ENCODE data around the gene ATP8B3.

DNA sequence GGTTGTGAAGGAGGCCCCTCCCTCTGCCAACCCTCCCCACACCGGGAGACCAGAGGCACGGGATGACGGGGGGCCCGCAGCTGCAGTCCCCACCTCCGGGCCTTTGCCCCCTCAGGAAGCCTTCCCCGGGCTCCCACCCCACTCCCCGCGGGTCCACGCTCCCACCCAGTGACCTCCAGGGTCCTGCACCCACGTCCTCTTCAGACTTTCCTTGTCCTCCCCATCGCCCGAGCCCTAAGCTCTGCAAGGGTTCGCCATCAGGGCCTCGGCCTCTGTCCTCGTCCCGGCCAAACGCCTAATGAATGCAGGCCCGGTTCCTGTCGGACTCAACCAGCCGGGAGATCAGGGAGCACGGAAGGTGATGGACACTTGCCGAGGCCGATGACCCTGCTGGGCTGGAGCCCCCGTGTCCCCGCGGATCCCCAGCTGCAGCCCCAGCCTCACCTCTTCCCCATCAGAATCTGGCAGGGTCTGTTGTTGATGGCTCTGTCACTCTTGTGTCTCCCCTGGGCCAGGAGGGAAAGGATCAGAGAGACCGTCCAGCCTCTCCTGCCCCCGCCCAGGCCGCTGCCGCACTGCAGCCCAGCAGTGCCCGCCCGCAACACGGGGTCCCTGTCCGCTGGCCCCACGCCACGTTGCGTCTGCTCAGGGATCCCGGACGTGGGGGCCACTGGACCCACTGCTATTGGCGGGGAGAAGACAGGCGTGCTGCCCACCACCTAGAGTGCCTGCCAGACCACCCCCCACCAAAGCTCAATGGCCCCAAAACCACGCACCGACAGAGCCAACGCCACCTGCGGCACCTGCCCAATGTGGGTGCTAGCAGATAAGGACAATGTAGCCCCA is 5.7 kb downstream of the ATP8B3 start:
- TF ChIP-seq KLF11 (CRISPR knock-in tag; IDR thresholded peaks at IDR 0.05) (no peak), SETDB1 (CRISPR knock-in tag; IDR thresholded peaks at IDR 0.05; ENCODE audit: borderline replicate concordance) (no peak), ZNF563 (CRISPR knock-in tag; IDR thresholded peaks at IDR 0.05) (no peak), FOXO4 (CRISPR knock-in tag; conservative IDR thresholded peaks at IDR 0.05) (no peak), MED13 (CRISPR knock-in tag; IDR thresholded peaks at IDR 0.05) (no peak), SRSF9 (IDR thresholded peaks at IDR 0.05; ENCODE audit: borderline replicate concordance, insufficient read depth, low read depth, low read length, poor library complexity, severe bottlenecking) (no peak), HDAC6 (IDR thresholded peaks at IDR 0.05; ENCODE audit: low read depth, low read length) (no peak), ZBTB42 (CRISPR knock-in tag; IDR thresholded peaks at IDR 0.05) (no peak), ZNF142 (CRISPR knock-in tag; IDR thresholded peaks at IDR 0.05) (no peak), NR3C1 (CRISPR knock-in tag; IDR thresholded peaks at IDR 0.05) (no peak)
- TF ChIP-seq, protein P1, sequence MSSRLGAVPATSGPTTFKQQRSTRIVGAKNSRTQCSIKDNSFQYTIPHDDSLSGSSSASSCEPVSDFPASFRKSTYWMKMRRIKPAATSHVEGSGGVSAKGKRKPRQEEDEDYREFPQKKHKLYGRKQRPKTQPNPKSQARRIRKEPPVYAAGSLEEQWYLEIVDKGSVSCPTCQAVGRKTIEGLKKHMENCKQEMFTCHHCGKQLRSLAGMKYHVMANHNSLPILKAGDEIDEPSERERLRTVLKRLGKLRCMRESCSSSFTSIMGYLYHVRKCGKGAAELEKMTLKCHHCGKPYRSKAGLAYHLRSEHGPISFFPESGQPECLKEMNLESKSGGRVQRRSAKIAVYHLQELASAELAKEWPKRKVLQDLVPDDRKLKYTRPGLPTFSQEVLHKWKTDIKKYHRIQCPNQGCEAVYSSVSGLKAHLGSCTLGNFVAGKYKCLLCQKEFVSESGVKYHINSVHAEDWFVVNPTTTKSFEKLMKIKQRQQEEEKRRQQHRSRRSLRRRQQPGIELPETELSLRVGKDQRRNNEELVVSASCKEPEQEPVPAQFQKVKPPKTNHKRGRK (CRISPR knock-in tag; IDR thresholded peaks at IDR 0.05): no peak
